ENCODE results near the gene BRD4. TPM values are rescaled to one million over a fixed set of nuclear protein-coding genes. Genes with fewer than 3 reads are reported as not detected.

BRD4 gene
- total RNA-seq, 2 experiments from 2014 or later, result 94.3 to 99.6 TPM

DNA sequence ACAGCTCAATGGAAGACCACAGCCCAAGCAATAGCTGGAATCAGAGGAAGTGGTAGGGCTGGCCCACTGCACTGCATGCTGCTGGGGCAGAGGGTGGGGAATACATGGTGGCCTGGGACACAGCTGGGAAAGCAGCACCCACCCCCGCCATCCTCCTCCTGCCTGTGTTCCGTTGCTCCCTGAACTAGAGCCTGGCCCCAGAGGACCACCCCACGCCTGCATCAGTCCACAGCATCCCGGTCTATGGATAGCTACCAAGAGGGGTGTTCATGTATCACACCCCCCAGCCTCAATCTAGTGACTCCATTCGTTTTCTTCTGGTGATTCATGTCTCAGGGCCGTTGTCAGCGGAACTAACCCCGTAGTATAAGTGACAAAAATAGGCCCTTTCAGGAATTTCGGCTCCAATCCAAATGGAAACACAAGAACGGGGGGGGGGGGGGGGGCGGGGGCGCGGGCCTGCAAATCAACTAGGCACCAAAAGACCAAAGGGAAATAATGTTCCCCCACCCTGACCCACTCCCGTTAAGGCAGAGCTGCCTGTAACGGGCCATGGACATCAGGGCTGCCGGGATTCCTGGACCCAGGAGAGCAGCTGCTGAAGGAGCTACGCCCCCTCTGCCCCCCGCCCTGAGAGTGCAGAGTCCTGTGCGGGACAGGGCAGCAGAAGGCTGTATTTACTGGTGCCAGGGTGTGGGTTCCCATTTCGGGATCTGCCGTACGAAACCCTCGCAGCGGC, 81.2 kb downstream of the BRD4 start:
- no peaks in the 10 kb centered on the region for H3K9me3 Mint-ChIP-seq
- H3K4me1 Mint-ChIP-seq (ENCODE audit: low read depth), result no peaks in the 10 kb centered on the region
- DNase-seq (no peak), ATAC-seq (no peak)
- POLR2A ChIA-PET, result no interaction called here
- H3K27me3 Mint-ChIP-seq, result no peaks in the 10 kb centered on the region
- no peak overlapping the region for H3K27ac Mint-ChIP-seq
- intact Hi-C loops (cut with micrococcal nuclease), result no loop called here
- no peak overlapping the region for H3K4me3 Mint-ChIP-seq
- H3K36me3 Mint-ChIP-seq (ENCODE audit: low read depth), result peaks cover 32% of the 10 kb centered on the region
- TF ChIP-seq, protein P1, sequence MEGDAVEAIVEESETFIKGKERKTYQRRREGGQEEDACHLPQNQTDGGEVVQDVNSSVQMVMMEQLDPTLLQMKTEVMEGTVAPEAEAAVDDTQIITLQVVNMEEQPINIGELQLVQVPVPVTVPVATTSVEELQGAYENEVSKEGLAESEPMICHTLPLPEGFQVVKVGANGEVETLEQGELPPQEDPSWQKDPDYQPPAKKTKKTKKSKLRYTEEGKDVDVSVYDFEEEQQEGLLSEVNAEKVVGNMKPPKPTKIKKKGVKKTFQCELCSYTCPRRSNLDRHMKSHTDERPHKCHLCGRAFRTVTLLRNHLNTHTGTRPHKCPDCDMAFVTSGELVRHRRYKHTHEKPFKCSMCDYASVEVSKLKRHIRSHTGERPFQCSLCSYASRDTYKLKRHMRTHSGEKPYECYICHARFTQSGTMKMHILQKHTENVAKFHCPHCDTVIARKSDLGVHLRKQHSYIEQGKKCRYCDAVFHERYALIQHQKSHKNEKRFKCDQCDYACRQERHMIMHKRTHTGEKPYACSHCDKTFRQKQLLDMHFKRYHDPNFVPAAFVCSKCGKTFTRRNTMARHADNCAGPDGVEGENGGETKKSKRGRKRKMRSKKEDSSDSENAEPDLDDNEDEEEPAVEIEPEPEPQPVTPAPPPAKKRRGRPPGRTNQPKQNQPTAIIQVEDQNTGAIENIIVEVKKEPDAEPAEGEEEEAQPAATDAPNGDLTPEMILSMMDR (IDR thresholded peaks at IDR 0.05), result no peak
- CTCF ChIA-PET, result interaction anchor here (1.1 to 3.1 kb wide), 4 partner anchors 10 to 150 kb away, joined by 3 to 8 read pairs (median 7); no protein-coding TSS in a partner anchor

DNA sequence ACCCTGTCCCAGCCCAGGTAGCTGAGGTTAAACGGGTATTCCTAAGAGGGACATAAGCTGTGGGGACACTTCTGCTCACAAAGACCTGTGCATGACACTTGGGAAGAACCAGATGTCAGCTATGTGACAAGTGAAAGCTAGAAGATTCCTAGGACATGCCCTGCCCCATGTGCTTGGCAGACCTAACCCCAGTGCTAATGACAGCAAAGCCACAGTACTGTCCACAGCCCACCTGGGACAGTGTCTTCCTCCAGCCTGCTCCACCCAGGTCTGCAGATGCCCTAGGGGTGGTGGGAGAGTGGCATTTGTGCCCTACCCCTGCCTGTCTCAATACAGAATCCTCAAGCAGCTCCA, 81.7 kb downstream of the BRD4 start:
- ATAC-seq (no peak), DNase-seq (no peak)
- ChIA-PET CTCF (interaction anchor here (1.9 to 3.1 kb wide), 3 partner anchors 10 to 149 kb away, joined by 7 to 8 read pairs (median 7); no protein-coding TSS in a partner anchor), POLR2A (interaction anchor here (1.1 kb wide), 1 partner anchor 145 kb away, joined by 4 read pairs; no protein-coding TSS in a partner anchor)
- TF ChIP-seq, protein P1 (IDR thresholded peaks at IDR 0.05), result no peak
- H3K27me3 Mint-ChIP-seq, result no peaks in the 10 kb centered on the region
- H3K36me3 Mint-ChIP-seq (ENCODE audit: low read depth), result peaks cover 33% of the 10 kb centered on the region
- no peak overlapping the region for H3K27ac Mint-ChIP-seq
- H3K4me3 Mint-ChIP-seq, result no peak overlapping the region
- intact Hi-C loops (cut with micrococcal nuclease), result no loop called here
- no peaks in the 10 kb centered on the region for H3K4me1 Mint-ChIP-seq (ENCODE audit: low read depth)
- no peaks in the 10 kb centered on the region for H3K9me3 Mint-ChIP-seq

DNA sequence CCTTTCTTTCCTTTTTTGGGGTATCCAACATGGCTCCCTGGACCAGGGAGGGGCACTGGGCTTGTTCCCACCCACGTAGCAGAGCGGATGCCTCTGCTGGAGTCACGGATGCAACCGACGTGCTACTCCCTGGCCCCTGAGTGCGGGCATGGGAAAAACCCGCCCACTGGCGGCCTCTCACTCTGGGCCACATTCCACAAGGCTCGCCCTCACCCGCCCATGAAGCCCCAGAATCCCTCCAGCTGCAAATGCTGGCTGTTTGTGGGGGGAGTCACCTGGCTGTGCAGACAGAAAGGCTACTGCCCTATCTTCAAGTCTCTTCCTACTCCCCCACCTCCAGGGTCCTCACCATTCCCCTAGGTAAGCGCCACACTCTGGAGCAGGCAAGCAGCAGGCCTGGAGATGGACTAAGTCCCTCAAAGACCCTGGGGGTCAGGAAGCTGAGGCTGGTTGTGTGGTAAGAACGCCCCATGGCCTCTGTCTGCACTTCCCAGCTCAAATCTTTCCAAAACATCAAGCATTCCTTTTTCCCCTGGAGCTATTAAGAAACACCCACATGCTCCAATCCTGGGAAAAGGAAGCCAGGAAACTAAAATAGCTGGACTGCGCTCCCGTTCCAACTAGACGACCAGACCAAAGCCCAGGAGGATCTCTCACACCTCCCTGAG, 82.2 kb downstream of the BRD4 start:
- POLR2A ChIA-PET, result interaction anchor here (1.1 kb wide), 1 partner anchor 144 kb away, joined by 4 read pairs; no protein-coding TSS in a partner anchor
- CTCF ChIA-PET, result interaction anchor here (1.9 to 3.1 kb wide), 3 partner anchors 11 to 149 kb away, joined by 7 to 8 read pairs (median 7); no protein-coding TSS in a partner anchor
- TF ChIP-seq, protein P1 (IDR thresholded peaks at IDR 0.05), result no peak
- H3K27ac Mint-ChIP-seq, result no peak overlapping the region
- intact Hi-C loops (cut with micrococcal nuclease), result no loop called here
- DNase-seq, result no peak
- H3K36me3 Mint-ChIP-seq (ENCODE audit: low read depth), result peaks cover 33% of the 10 kb centered on the region
- no peaks in the 10 kb centered on the region for H3K9me3 Mint-ChIP-seq
- H3K4me3 Mint-ChIP-seq, result no peak overlapping the region
- H3K27me3 Mint-ChIP-seq, result no peaks in the 10 kb centered on the region
- H3K4me1 Mint-ChIP-seq (ENCODE audit: low read depth), result no peaks in the 10 kb centered on the region
- ATAC-seq, result no peak

DNA sequence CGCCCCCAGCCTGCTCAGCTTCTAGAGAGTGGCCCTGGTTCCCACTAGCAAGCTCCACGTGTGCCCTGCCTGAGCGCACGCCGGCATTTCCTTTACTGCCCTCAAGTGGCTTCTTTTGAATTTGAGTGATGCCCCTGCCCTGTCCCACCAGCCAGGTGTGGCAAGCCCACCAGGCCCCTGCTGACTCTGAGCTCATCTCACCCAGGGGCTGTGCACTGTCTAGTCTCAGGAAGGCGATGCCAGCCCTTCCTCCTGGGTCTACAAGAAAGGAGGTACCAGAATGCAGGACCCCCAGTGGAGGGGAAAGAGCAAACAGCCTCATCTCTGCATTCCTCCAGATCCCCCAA, 82.8 kb downstream of the BRD4 start:
- Mint-ChIP-seq H3K4me1 (ENCODE audit: low read depth) (no peaks in the 10 kb centered on the region), H3K9me3 (no peaks in the 10 kb centered on the region), H3K27ac (no peak overlapping the region), H3K36me3 (ENCODE audit: low read depth) (peaks cover 32% of the 10 kb centered on the region), H3K27me3 (no peaks in the 10 kb centered on the region), H3K4me3 (no peak overlapping the region)
- CTCF ChIA-PET, result interaction anchor here (1.9 to 3.1 kb wide), 2 partner anchors 11 to 148 kb away, joined by 7 to 8 read pairs; no protein-coding TSS in a partner anchor
- intact Hi-C loops (cut with micrococcal nuclease), result no loop called here
- POLR2A ChIA-PET, result interaction anchor here (1.1 kb wide), 1 partner anchor 144 kb away, joined by 4 read pairs; no protein-coding TSS in a partner anchor
- TF ChIP-seq, protein P1 (IDR thresholded peaks at IDR 0.05), result no peak
- ATAC-seq (no peak), DNase-seq (no peak)
